ENCODE data around the gene ANGEL1.

Gene ANGEL1

DNA sequence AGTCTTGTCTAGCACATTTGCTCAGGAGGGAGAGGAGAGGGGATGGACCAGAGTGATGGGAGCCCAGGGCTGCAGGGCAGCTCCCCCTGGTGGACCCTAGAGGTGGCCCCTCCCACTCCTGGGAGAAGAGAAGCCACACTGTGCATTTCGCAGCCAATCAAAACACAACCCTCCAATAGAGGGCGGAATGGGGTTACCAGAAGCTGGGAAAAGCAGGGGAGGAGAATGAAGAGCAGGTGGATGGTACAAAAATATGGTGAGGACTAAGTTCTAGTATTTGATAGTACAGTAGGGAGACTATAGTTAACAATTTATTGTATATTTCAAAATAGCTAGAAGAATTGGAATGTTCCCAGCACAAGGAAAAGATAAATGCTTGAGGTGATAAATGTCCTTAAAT, 27.8 kb downstream of the ANGEL1 start:
- no peak overlapping the region for H3K4me2 ChIP-seq (ENCODE audit: low read length)
- H3K18ac ChIP-seq (ENCODE audit: low read length), result no peak overlapping the region
- H3K23ac ChIP-seq (ENCODE audit: low read length), result no peak overlapping the region
- H3K27ac ChIP-seq (ENCODE audit: low read depth, low read length), result no peak overlapping the region
- no peak overlapping the region for H2BK120ac ChIP-seq (ENCODE audit: insufficient read depth, low read length, poor library complexity)
- H3K9ac ChIP-seq (ENCODE audit: low read length), result no peak overlapping the region
- H3K14ac ChIP-seq (ENCODE audit: low read length), result no peak overlapping the region
- H3K79me2 ChIP-seq (ENCODE audit: control insufficient read depth, insufficient read depth, low read length, poor library complexity), result no peaks in the 10 kb centered on the region
- H2AK5ac ChIP-seq (ENCODE audit: low read length), result no peak overlapping the region
- H4K12ac ChIP-seq (ENCODE audit: low read depth, low read length), result no peak overlapping the region
- no peaks in the 10 kb centered on the region for H3K4me1 ChIP-seq (ENCODE audit: control insufficient read depth in 1 of 2, insufficient read depth in 2 of 2, low read length in 2 of 2)
- H3K9me3 ChIP-seq (ENCODE audit: insufficient read depth, low read depth, low read length), result no peaks in the 10 kb centered on the region
- no peak overlapping the region for H4K91ac ChIP-seq (ENCODE audit: low read depth, low read length)
- H2BK5ac ChIP-seq (ENCODE audit: low read depth, low read length, poor library complexity), result no peak overlapping the region
- H3K79me1 ChIP-seq (ENCODE audit: low read length), result no peaks in the 10 kb centered on the region
- peak; percentile 50 to 77 for DNase-seq
- WGBS (ENCODE audit: extremely low coverage, insufficient coverage, insufficient read length), result no CpG with 5 or more reads among the region's 2 CpGs
- H4K8ac ChIP-seq (ENCODE audit: low read depth, low read length), result no peak overlapping the region
- H3K36me3 ChIP-seq (ENCODE audit: control insufficient read depth in 1 of 2, insufficient read depth in 2 of 2, low read length in 2 of 2), result peaks cover 27 to 33% of the 10 kb centered on the region in 2 experiments
- H3K4me3 ChIP-seq (ENCODE audit: low read depth, low read length), result no peak overlapping the region
- H3K4ac ChIP-seq (ENCODE audit: low read depth, low read length), result no peak overlapping the region
- no peaks in the 10 kb centered on the region for H3K27me3 ChIP-seq (ENCODE audit: insufficient read depth, low read length)
- no peak overlapping the region for H2BK12ac ChIP-seq (ENCODE audit: low read length)
- no peak overlapping the region for H2AFZ ChIP-seq (ENCODE audit: insufficient read depth, low read length, poor library complexity)

DNA sequence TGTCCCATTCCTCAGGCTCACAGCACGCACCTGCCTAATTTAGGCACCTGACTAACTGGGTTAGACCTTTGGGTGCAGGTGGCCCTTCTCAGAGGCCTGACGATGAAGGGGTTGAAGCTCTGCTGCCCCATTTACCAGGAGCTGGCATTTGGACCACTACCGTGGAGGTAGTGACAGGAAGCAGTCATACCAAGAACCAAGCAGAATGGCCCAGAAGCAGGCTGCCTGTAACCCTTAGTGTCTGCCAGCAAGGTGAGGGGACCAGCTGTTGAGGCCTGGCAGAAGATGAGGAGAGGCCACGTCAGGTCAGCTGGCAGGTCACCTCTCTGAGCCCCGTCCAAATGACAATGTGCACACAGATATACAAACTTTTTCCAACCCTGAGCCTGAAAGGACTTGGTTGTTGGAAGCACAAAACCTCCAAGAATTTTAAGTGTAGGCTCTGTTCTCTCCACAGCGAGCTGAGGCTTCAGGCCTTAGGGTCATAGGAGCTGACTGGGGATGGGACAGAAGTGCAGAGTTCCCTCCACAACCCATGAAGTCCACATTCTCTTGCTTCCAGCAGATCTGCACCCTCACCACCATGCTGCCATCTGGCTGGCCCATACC, 28.3 kb downstream of the ANGEL1 start:
- Histone ChIP-seq H3K4me2 (ENCODE audit: low read length) (no peak overlapping the region), H3K4me3 (ENCODE audit: low read depth, low read length) (no peak overlapping the region), H3K4me1 (ENCODE audit: control insufficient read depth in 1 of 2, insufficient read depth in 2 of 2, low read length in 2 of 2) (no peaks in the 10 kb centered on the region), H2AFZ (ENCODE audit: insufficient read depth, low read length, poor library complexity) (no peak overlapping the region), H3K9ac (ENCODE audit: low read length) (no peak overlapping the region), H4K91ac (ENCODE audit: low read depth, low read length) (no peak overlapping the region), H3K36me3 (ENCODE audit: control insufficient read depth in 1 of 2, insufficient read depth in 2 of 2, low read length in 2 of 2) (peaks cover 26 to 32% of the 10 kb centered on the region in 2 experiments), H3K4ac (ENCODE audit: low read depth, low read length) (no peak overlapping the region), H3K9me3 (ENCODE audit: insufficient read depth, low read depth, low read length) (no peaks in the 10 kb centered on the region), H3K27me3 (ENCODE audit: insufficient read depth, low read length) (no peaks in the 10 kb centered on the region), H3K23ac (ENCODE audit: low read length) (no peak overlapping the region), H3K14ac (ENCODE audit: low read length) (no peak overlapping the region), H4K12ac (ENCODE audit: low read depth, low read length) (no peak overlapping the region), H2BK120ac (ENCODE audit: insufficient read depth, low read length, poor library complexity) (no peak overlapping the region), H3K27ac (ENCODE audit: low read depth, low read length) (no peak overlapping the region), H2BK12ac (ENCODE audit: low read length) (no peak overlapping the region), H3K79me1 (ENCODE audit: low read length) (no peaks in the 10 kb centered on the region), H3K79me2 (ENCODE audit: control insufficient read depth, insufficient read depth, low read length, poor library complexity) (no peaks in the 10 kb centered on the region), H2AK5ac (ENCODE audit: low read length) (no peak overlapping the region), H3K18ac (ENCODE audit: low read length) (no peak overlapping the region), H4K8ac (ENCODE audit: low read depth, low read length) (no peak overlapping the region), H2BK5ac (ENCODE audit: low read depth, low read length, poor library complexity) (no peak overlapping the region)
- no CpG with 5 or more reads among the region's 6 CpGs for WGBS (ENCODE audit: extremely low coverage, insufficient coverage, insufficient read length)
- no peak for DNase-seq

GRCh38 chr14:76782885-76783566, 29.7 kb downstream of the ANGEL1 start:
- H3K27me3 ChIP-seq (ENCODE audit: insufficient read depth, low read length), result no peaks in the 10 kb centered on the region
- H3K14ac ChIP-seq (ENCODE audit: low read length), result no peak overlapping the region
- no peak overlapping the region for H2BK12ac ChIP-seq (ENCODE audit: low read length)
- no peaks in the 10 kb centered on the region for H3K79me2 ChIP-seq (ENCODE audit: control insufficient read depth, insufficient read depth, low read length, poor library complexity)
- no peak overlapping the region for H4K12ac ChIP-seq (ENCODE audit: low read depth, low read length)
- H4K91ac ChIP-seq (ENCODE audit: low read depth, low read length), result no peak overlapping the region
- H2AFZ ChIP-seq (ENCODE audit: insufficient read depth, low read length, poor library complexity), result no peak overlapping the region
- no peak overlapping the region for H3K9ac ChIP-seq (ENCODE audit: low read length)
- peaks cover 18 to 20% of the 10 kb centered on the region in 2 experiments for H3K36me3 ChIP-seq (ENCODE audit: control insufficient read depth in 1 of 2, insufficient read depth in 2 of 2, low read length in 2 of 2)
- H3K79me1 ChIP-seq (ENCODE audit: low read length), result no peaks in the 10 kb centered on the region
- no peaks in the 10 kb centered on the region for H3K9me3 ChIP-seq (ENCODE audit: insufficient read depth, low read depth, low read length)
- H3K4ac ChIP-seq (ENCODE audit: low read depth, low read length), result no peak overlapping the region
- H3K27ac ChIP-seq (ENCODE audit: low read depth, low read length), result no peak overlapping the region
- H3K23ac ChIP-seq (ENCODE audit: low read length), result no peak overlapping the region
- no peak overlapping the region for H4K8ac ChIP-seq (ENCODE audit: low read depth, low read length)
- H3K4me3 ChIP-seq (ENCODE audit: low read depth, low read length), result no peak overlapping the region
- no CpG with 5 or more reads among the region's 9 CpGs for WGBS (ENCODE audit: extremely low coverage, insufficient coverage, insufficient read length)
- no peak overlapping the region for H3K4me2 ChIP-seq (ENCODE audit: low read length)
- no peak overlapping the region for H2AK5ac ChIP-seq (ENCODE audit: low read length)
- no peaks in the 10 kb centered on the region for H3K4me1 ChIP-seq (ENCODE audit: control insufficient read depth in 1 of 2, insufficient read depth in 2 of 2, low read length in 2 of 2)
- H2BK120ac ChIP-seq (ENCODE audit: insufficient read depth, low read length, poor library complexity), result no peak overlapping the region
- H3K18ac ChIP-seq (ENCODE audit: low read length), result no peak overlapping the region
- no peak for DNase-seq
- H2BK5ac ChIP-seq (ENCODE audit: low read depth, low read length, poor library complexity), result no peak overlapping the region

DNA sequence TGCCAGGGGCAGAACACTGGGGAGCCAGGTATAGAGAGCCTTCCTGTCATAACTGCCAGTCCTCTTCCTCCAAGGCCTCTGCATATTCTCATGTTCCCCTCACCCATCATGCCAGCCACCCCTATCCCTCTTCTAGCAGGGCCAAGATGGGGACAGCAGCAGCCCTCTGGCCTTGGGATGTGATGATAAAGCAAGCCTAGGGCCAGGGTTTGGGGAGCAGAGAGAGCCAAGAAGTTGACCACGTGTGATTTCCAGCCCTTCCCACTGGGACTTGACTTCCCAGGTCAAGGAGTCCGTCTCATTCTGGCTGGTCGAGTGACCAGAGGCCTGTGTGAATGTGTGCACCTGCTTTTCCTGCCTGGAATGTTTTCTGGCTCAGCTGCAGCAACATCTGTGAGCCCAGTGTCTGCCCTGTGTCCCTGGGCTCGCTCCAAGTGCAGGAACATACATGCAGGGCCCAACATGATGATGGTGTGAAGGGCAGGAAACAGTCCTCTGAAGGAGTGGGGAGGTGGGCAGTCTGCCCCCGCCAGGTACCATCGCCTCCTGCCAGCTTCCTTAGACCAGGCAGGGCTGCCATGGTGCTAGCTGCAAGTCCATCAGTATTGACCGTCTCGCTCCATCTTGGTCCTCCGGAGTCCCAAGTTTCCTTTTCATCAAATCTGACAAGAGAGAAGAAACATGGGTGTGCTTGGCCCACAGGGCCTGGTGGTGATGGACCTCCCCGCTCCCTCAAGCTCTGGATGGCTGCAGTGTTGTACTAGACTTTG, 30.4 kb downstream of the ANGEL1 start:
- no peak overlapping the region for H2BK120ac ChIP-seq (ENCODE audit: insufficient read depth, low read length, poor library complexity)
- peaks cover 15 to 16% of the 10 kb centered on the region in 2 experiments for H3K36me3 ChIP-seq (ENCODE audit: control insufficient read depth in 1 of 2, insufficient read depth in 2 of 2, low read length in 2 of 2)
- no peak overlapping the region for H3K4ac ChIP-seq (ENCODE audit: low read depth, low read length)
- no peaks in the 10 kb centered on the region for H3K27me3 ChIP-seq (ENCODE audit: insufficient read depth, low read length)
- H3K9me3 ChIP-seq (ENCODE audit: insufficient read depth, low read depth, low read length), result no peaks in the 10 kb centered on the region
- no peak overlapping the region for H3K27ac ChIP-seq (ENCODE audit: low read depth, low read length)
- no peak overlapping the region for H2AFZ ChIP-seq (ENCODE audit: insufficient read depth, low read length, poor library complexity)
- H3K4me2 ChIP-seq (ENCODE audit: low read length), result no peak overlapping the region
- H2AK5ac ChIP-seq (ENCODE audit: low read length), result no peak overlapping the region
- H3K23ac ChIP-seq (ENCODE audit: low read length), result no peak overlapping the region
- no peak overlapping the region for H2BK5ac ChIP-seq (ENCODE audit: low read depth, low read length, poor library complexity)
- H3K14ac ChIP-seq (ENCODE audit: low read length), result no peak overlapping the region
- H4K12ac ChIP-seq (ENCODE audit: low read depth, low read length), result no peak overlapping the region
- no peak overlapping the region for H4K8ac ChIP-seq (ENCODE audit: low read depth, low read length)
- no peaks in the 10 kb centered on the region for H3K79me2 ChIP-seq (ENCODE audit: control insufficient read depth, insufficient read depth, low read length, poor library complexity)
- no peak overlapping the region for H2BK12ac ChIP-seq (ENCODE audit: low read length)
- no peaks in the 10 kb centered on the region for H3K4me1 ChIP-seq (ENCODE audit: control insufficient read depth in 1 of 2, insufficient read depth in 2 of 2, low read length in 2 of 2)
- H3K4me3 ChIP-seq (ENCODE audit: low read depth, low read length), result no peak overlapping the region
- H4K91ac ChIP-seq (ENCODE audit: low read depth, low read length), result no peak overlapping the region
- H3K18ac ChIP-seq (ENCODE audit: low read length), result no peak overlapping the region
- H3K9ac ChIP-seq (ENCODE audit: low read length), result no peak overlapping the region
- H3K79me1 ChIP-seq (ENCODE audit: low read length), result no peaks in the 10 kb centered on the region
- DNase-seq, result no peak
- no CpG with 5 or more reads among the region's 10 CpGs for WGBS (ENCODE audit: extremely low coverage, insufficient coverage, insufficient read length)

All from trophoblast cell (in vitro differentiated cells and primary cell).